ENCODE data around the gene MMP25. TPM values are rescaled to one million over a fixed set of nuclear protein-coding genes. Genes with fewer than 3 reads are reported as not detected.

Gene MMP25
- total and polyA plus RNA-seq, 10 of the 15 experiments (the other 5 are each of a cell fraction or from before 2014, with no cell fraction given), result 0.03 to 0.36 (median 0.13) TPM; not detected in 1

- intact Hi-C loops (cut with micrococcal nuclease; ENCODE audit: unreplicated experiment), result loop anchor here (2.0 kb wide), 1 partner anchor 24 kb away; no protein-coding TSS in a partner anchor
- H3K36me3 ChIP-seq (ENCODE audit: control insufficient read depth in 2 of 2, insufficient read depth in 2 of 2, low read length in 1 of 2), result no peaks in the 10 kb centered on the region
- in situ Hi-C loops (cut with MboI), result no loop called here
- FAIRE-seq, result peak; percentile 85
- H2AFZ ChIP-seq (ENCODE audit: control insufficient read depth, low read depth, low read length), result peak overlapping the region; percentile 62
- peak overlapping the region; percentile 30; the same call in 1 of the 2 replicates for H3K9ac ChIP-seq (ENCODE audit: control insufficient read depth, insufficient read depth, low read length)
- ChIA-PET RAD21 (ENCODE audit: unreplicated experiment) (interaction anchor here (0.7 to 5.0 kb wide), 4 partner anchors 24 to 399 kb away, joined by 3 to 38 read pairs (median 4); no protein-coding TSS in a partner anchor), POLR2A (interaction anchor here (0.7 to 2.0 kb wide), 8 partner anchors 21 to 365 kb away, joined by 3 to 10 read pairs (median 6); no protein-coding TSS in a partner anchor), CTCF (interaction anchor here (0.7 to 21.2 kb wide), 14 partner anchors 10 to 73 kb away, joined by 3 to 396 read pairs (median 4); no protein-coding TSS in a partner anchor), SMC1A (ENCODE audit: uncharacterized antibody, unreplicated experiment) (interaction anchor here (0.9 to 7.4 kb wide), 4 partner anchors 11 to 31 kb away, joined by 4 to 67 read pairs (median 6); partner anchors contain the start of gene ZNF205)
- H3K79me2 ChIP-seq (ENCODE audit: control insufficient read depth, insufficient read depth, low read length), result no peaks in the 10 kb centered on the region
- H3K4me1 ChIP-seq (ENCODE audit: control insufficient read depth, insufficient read depth, low read length), result peaks cover 25% of the 10 kb centered on the region
- no peaks in the 10 kb centered on the region for H3K9me3 ChIP-seq (replicated peaks; ENCODE audit: control insufficient read depth, insufficient read depth, low read length)
- no TSS peak for BruUV-seq (replicated peaks)
- no peak for DNase-seq (ENCODE audit: low read depth, low spot score)
- peak overlapping the region; percentile 34; the same call in 1 of the 2 replicates for H3K4me3 ChIP-seq
- H3K27me3 ChIP-seq (replicated peaks in 1 of 2; ENCODE audit: control insufficient read depth in 2 of 2, insufficient read depth in 2 of 2, low read length in 1 of 2), result no peaks in the 10 kb centered on the region
- H3K27ac ChIP-seq (ENCODE audit: control insufficient read depth, insufficient read depth), result peak overlapping the region; percentile 27; the same call in 1 of the 2 replicates
- H3K4me2 ChIP-seq (ENCODE audit: control insufficient read depth, insufficient read depth), result peak overlapping the region; percentile 45
- TF ChIP-seq RAD21 (IDR thresholded peaks at IDR 0.05; ENCODE audit: insufficient read depth, low read depth, low read length) (peak; percentile 26; the same call in 1 of the 2 replicates), SMAD5 (IDR thresholded peaks at IDR 0.05; ENCODE audit: low read depth) (no peak), SIN3A (IDR thresholded peaks at IDR 0.05; ENCODE audit: low read depth, low read length) (no peak), NBN (IDR thresholded peaks at IDR 0.05) (peak; percentile 59; the same call in 1 of the 2 replicates), RUNX3 (IDR thresholded peaks at IDR 0.05; ENCODE audit: low read length) (peak; percentile 70), USF1 (IDR thresholded peaks at IDR 0.05; ENCODE audit: borderline replicate concordance, extremely low read length, insufficient read depth, low read depth, low read length) (no peak), IRF4 (IDR thresholded peaks at IDR 0.05; ENCODE audit: low read depth, low read length) (peak; percentile 50; the same call in 1 of the 2 replicates), DPF2 (IDR thresholded peaks at IDR 0.05) (no peak), TBL1XR1 (IDR thresholded peaks at IDR 0.05; ENCODE audit: low read depth, low read length) (no peak), SMARCA5 (IDR thresholded peaks at IDR 0.05) (peak; percentile 50; the same call in 1 of the 2 replicates), CREM (IDR thresholded peaks at IDR 0.05; ENCODE audit: low read depth) (peak; percentile 57; the same call in 1 of the 2 replicates), CTCF (IDR thresholded peaks at IDR 0.05 in 2 of 3, conservative IDR thresholded peaks at IDR 0.05 in 1 of 3; ENCODE audit: control insufficient read depth in 2 of 3, extremely low read depth in 1 of 3, insufficient read depth in 1 of 3, low read depth in 3 of 3, low read length in 3 of 3) (peak; percentile 60 to 86 (median 68)), ESRRA (IDR thresholded peaks at IDR 0.05; ENCODE audit: low read length) (no peak), CBX3 (IDR thresholded peaks at IDR 0.05; ENCODE audit: borderline replicate concordance, low read depth) (no peak)
- peak; percentile 39 for ATAC-seq
- 53% methylated on average over 26 of the region's 29 CpGs for WGBS (ENCODE audit: insufficient coverage, insufficient replicate concordance, low lambda C conversion rate, missing lambda C conversion rate)
- no peaks in the 10 kb centered on the region for H4K20me1 ChIP-seq (ENCODE audit: control insufficient read depth, insufficient read depth)
These were observed 54.9 kb downstream of the MMP25 start for GRCh38 chr16:3101018-3101840.
